ENCODE data around the gene KRT78. TPM values are rescaled to one million over a fixed set of nuclear protein-coding genes. Genes with fewer than 3 reads are reported as not detected.

KRT78 gene, protein sequence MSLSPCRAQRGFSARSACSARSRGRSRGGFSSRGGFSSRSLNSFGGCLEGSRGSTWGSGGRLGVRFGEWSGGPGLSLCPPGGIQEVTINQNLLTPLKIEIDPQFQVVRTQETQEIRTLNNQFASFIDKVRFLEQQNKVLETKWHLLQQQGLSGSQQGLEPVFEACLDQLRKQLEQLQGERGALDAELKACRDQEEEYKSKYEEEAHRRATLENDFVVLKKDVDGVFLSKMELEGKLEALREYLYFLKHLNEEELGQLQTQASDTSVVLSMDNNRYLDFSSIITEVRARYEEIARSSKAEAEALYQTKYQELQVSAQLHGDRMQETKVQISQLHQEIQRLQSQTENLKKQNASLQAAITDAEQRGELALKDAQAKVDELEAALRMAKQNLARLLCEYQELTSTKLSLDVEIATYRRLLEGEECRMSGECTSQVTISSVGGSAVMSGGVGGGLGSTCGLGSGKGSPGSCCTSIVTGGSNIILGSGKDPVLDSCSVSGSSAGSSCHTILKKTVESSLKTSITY
- not detected in 2 replicates for polyA plus RNA-seq (2011; rRNA removed)
- polyA minus RNA-seq (2011; rRNA and poly(A)+ RNA removed): not detected in 2 replicates

DNA sequence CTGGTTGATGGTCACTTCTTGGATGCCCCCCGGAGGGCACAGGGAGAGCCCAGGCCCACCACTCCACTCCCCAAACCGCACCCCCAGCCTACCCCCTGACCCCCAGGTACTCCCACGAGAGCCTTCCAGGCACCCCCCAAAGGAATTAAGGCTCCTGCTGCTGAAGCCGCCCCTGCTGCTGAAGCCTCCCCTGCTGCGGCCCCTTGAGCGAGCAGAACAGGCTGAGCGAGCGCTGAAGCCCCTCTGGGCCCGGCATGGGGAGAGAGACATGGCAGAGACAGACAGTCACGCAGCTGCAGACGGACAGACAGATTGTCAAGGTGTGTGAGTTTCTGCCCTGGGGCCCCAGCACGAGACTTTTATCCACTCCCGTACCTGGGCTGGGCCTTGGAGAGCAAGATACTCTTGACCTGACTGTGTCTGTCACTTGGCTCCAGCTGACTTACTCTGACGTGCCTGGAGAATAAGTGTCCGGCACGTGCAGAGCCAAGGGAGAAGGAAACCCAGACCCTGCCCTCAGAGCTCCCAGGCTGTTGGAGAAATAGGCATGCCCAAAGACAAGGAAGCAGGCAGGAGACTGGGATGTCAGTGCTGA, at the start of gene KRT78:
TSS of gene KRT78 (minus strand) at position 334 of the 595 bp plus-strand sequence. CDS start at position 270, 64 bp downstream.
- H3K27me3 ChIP-seq (ENCODE audit: control insufficient read depth, insufficient read depth, low read length): peaks cover 9% of the 10 kb centered on the region
- TF ChIP-seq, protein P1, sequence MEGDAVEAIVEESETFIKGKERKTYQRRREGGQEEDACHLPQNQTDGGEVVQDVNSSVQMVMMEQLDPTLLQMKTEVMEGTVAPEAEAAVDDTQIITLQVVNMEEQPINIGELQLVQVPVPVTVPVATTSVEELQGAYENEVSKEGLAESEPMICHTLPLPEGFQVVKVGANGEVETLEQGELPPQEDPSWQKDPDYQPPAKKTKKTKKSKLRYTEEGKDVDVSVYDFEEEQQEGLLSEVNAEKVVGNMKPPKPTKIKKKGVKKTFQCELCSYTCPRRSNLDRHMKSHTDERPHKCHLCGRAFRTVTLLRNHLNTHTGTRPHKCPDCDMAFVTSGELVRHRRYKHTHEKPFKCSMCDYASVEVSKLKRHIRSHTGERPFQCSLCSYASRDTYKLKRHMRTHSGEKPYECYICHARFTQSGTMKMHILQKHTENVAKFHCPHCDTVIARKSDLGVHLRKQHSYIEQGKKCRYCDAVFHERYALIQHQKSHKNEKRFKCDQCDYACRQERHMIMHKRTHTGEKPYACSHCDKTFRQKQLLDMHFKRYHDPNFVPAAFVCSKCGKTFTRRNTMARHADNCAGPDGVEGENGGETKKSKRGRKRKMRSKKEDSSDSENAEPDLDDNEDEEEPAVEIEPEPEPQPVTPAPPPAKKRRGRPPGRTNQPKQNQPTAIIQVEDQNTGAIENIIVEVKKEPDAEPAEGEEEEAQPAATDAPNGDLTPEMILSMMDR (IDR thresholded peaks at IDR 0.05; ENCODE audit: insufficient read depth, low read depth, low read length): no peak
- no peak for DNase-seq (ENCODE audit: low read depth)
- POLR2A ChIA-PET: no interaction called here
- no peaks in the 10 kb centered on the region for H3K36me3 ChIP-seq (ENCODE audit: control insufficient read depth, insufficient read depth, low read length)
- CTCF ChIA-PET: no interaction called here
- no peak within 1 kb of the TSS for H3K4me3 ChIP-seq (ENCODE audit: low read depth, low read length)

DNA sequence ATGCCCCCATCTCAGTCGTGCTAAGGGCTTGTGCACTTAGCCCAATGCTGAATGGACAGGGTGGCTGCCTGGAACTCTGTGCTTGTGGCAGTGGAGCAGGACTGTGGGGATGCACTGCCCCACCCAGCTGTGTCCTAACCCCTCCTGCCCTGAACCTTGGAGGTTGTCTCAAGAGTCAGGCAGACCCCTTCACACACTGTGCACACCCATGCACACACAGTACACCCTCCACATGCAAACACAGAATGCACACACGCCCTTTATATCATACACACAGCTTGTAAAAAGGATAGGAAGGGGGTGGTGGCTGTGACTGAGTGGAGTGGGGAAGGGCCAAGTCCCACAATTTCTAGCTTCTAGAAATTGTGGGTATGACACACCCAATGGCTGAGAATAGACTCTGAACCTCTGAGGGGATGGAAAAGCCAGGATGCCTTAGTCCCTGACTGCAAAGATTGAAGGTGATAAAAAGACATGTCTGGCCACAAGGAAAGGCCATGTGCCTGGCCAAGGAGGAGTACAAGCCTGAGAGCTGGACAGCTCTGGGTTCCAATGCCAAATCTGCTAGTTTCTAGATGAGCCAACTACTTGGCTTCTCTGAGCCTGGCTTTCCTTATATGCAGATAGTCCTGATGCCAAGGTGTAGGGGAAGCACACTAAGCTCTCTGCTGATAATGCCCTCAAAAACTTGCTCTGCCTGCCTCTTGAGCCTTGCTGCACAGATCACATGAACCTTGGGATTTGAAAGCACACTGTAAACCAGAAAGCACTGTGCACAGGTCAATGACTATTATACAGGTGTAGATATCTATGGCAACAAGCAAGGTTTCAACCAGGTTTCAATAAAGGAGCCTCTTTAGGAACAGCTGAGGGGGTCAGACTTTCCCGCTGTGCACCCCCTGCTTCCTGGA, 47.7 kb upstream of the KRT78 start:
- no peak overlapping the region for H3K4me3 ChIP-seq (ENCODE audit: low read depth, low read length)

DNA sequence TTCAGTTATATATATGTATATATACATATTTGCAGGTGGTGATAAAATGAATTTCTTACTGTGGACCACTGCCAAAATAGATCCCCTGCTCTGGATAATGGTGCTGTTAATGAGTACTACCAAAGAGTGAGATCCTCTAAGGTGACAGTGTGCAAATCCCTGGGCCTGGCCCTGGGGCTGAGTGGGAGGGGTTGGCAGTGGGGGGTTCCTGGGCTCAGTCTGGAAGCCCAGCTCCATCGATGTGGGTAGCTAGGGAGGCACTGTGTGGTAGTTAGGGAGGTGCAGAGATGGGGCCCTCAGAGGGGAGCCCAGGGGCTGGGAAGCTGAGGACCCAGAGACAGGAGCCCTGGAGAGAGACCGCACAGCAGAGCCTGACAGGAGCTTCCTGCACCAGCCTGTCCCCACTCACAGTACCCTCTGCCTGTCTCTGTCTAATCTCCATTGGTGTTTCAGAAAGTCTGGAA, 47.0 kb upstream of the KRT78 start:
- no peak for DNase-seq (ENCODE audit: low read depth)
- TF ChIP-seq, protein P1 (IDR thresholded peaks at IDR 0.05; ENCODE audit: insufficient read depth, low read depth, low read length): no peak
- H3K36me3 ChIP-seq (ENCODE audit: control insufficient read depth, insufficient read depth, low read length): peaks cover 5% of the 10 kb centered on the region
- ChIA-PET CTCF (interaction anchor here (2.2 to 9.8 kb wide), 3 partner anchors 11 to 84 kb away, joined by 13 to 104 read pairs (median 39); no protein-coding TSS in a partner anchor), POLR2A (no interaction called here)
- no peaks in the 10 kb centered on the region for H3K27me3 ChIP-seq (ENCODE audit: control insufficient read depth, insufficient read depth, low read length)
- H3K4me3 ChIP-seq (ENCODE audit: low read depth, low read length): no peak overlapping the region

More for the DNA sequence above, 47.7 kb upstream of the KRT78 start:
- H3K36me3 ChIP-seq (ENCODE audit: control insufficient read depth, insufficient read depth, low read length): peaks cover 7% of the 10 kb centered on the region
- no peak for DNase-seq (ENCODE audit: low read depth)
- no peaks in the 10 kb centered on the region for H3K27me3 ChIP-seq (ENCODE audit: control insufficient read depth, insufficient read depth, low read length)
- POLR2A ChIA-PET: no interaction called here
- TF ChIP-seq, protein P1 (IDR thresholded peaks at IDR 0.05; ENCODE audit: insufficient read depth, low read depth, low read length): no peak
- CTCF ChIA-PET: interaction anchor here (0.8 to 9.8 kb wide), 5 partner anchors 12 to 518 kb away, joined by 3 to 104 read pairs (median 13); no protein-coding TSS in a partner anchor

DNA sequence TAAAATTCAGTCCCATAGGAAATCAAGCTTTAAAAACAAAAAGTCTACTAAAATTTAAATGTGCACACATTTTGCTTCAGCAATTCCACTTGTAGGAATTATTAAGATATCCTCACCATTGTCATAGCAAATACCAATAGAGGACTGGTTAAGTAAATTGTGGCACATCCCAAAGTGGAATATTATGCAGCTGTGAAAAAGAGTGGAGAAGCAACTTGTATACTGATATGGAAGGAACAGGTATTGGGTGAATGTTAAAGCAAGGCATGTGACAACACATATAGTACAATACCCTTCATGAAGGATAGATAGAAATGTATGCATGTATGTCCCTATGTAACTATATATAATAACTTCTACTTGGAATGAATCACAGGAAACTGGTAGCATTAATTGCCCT, 44.2 kb upstream of the KRT78 start:
- no peak overlapping the region for H3K4me3 ChIP-seq (ENCODE audit: low read depth, low read length)
- ChIA-PET POLR2A (no interaction called here), CTCF (interaction anchor here (0.6 to 2.4 kb wide), 3 partner anchors 13 to 88 kb away, joined by 3 to 13 read pairs (median 8); no protein-coding TSS in a partner anchor)
- no peaks in the 10 kb centered on the region for H3K27me3 ChIP-seq (ENCODE audit: control insufficient read depth, insufficient read depth, low read length)
- TF ChIP-seq, protein P1 (IDR thresholded peaks at IDR 0.05; ENCODE audit: insufficient read depth, low read depth, low read length): no peak
- H3K36me3 ChIP-seq (ENCODE audit: control insufficient read depth, insufficient read depth, low read length): peaks cover 1% of the 10 kb centered on the region; the same call in 1 of the 2 replicates
- DNase-seq (ENCODE audit: low read depth): no peak

Measured in BJ (cell line).